Suprapubic skin (tissue), 4 donors: Measurements from ENCODE around the gene KCNJ1. TPM values are rescaled to one million over a fixed set of nuclear protein-coding genes. Genes with fewer than 3 reads are reported as not detected.

Source experiments
- DNase-seq, 2 donors: peaks; one replicate each; pipeline ENCODE4 v3.0.0-alpha.2; 2019; ENCODE audit warnings: low spot score in 2 of 2
- H3K27ac ChIP-seq: fragments of 200-600 bp; sonication (generic); one replicate; pipeline ENCODE4 v1.5.1; 2019
- H3K27me3 ChIP-seq: fragments of 200-600 bp; sonication (generic); one replicate; pipeline ENCODE4 v1.5.1; 2019
- H3K36me3 ChIP-seq: fragments of 200-600 bp; sonication (generic); one replicate; pipeline ENCODE4 v1.5.1; 2019
- H3K4me1 ChIP-seq: fragments of 200-600 bp; sonication (generic); one replicate; pipeline ENCODE4 v1.5.1; 2019
- H3K4me3 ChIP-seq: fragments of 200-600 bp; sonication (generic); one replicate; pipeline ENCODE4 v1.5.1; 2019; ENCODE audit warnings: mild to moderate bottlenecking
- H3K9me3 ChIP-seq: fragments of 200-600 bp; sonication (generic); one replicate; pipeline ENCODE4 v1.5.1; 2019
- EP300 ChIP-seq: sonication (generic); formaldehyde crosslinking; IDR thresholded peaks from one replicate; pipeline ENCODE4 v1.6.1; 2017; ENCODE audit warnings: antibody characterized with exemption
- POLR2A ChIP-seq, 2 donors: fragments of 450-650 bp; IDR thresholded peaks; one replicate each; pipeline ENCODE4 v1.6.1; 2017; ENCODE audit warnings: antibody characterized with exemption in 2 of 2, mild to moderate bottlenecking in 2 of 2, moderate library complexity in 2 of 2
- POLR2AphosphoS5 ChIP-seq, 3 donors: sonication (generic); formaldehyde crosslinking; IDR thresholded peaks; one replicate each; pipeline ENCODE4 v1.6.1; 2017; ENCODE audit warnings: antibody characterized with exemption in 3 of 3
- WGBS: methylation state at CpG from one replicate; pipeline ENCODE4 v1.1.5; 2018; 5-methylcytosine and 5-hydroxymethylcytosine counted together
- total RNA-seq, 4 donors: library from RNA; depleted of rRNA; stranded (reverse); fragments of >200 nt; gene quantifications; one replicate each; pipeline ENCODE4 v1.1.0, GENCODE V29; 2016
- TF ChIP-seq, protein P1 (sequence below), 2 donors: fragments of 200-600 bp in 1 of 2; fragments of 450-650 bp in 1 of 2; sonication (generic) in 1 of 2; IDR thresholded peaks; one replicate each; pipeline ENCODE4 v1.5.1; 2016 to 2019; ENCODE audit warnings: antibody characterized with exemption in 2 of 2, mild to moderate bottlenecking in 1 of 2, moderate library complexity in 1 of 2

KCNJ1 gene
- total RNA-seq, 4 donors from 2014 or later: 0.18 to 3.0 TPM; not detected in 2

DNA sequence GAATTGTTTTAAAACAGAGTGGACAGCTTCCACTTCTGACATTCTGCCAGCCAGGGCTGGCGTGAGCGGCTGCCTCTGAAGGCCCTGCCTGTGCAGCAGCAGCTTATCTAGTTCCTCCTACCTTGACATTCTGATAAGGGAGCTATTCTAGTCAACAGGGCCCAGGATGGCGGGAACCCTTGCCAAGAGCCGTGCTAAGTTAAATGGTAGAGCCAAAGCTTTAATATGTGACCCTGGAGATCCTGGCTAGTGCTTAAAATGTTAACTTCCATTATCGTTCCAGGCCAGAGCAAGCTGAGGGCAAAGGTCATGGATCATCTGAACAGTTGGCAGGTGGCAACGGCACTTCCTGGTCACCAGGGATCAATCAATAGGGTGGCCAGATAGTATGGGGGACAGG is 27.6 kb upstream of the KCNJ1 start:
- Histone ChIP-seq H3K27me3 (peaks cover 3% of the 10 kb centered on the region), H3K36me3 (no peaks in the 10 kb centered on the region), H3K4me1 (peaks cover 37% of the 10 kb centered on the region), H3K27ac (no peak overlapping the region), H3K4me3 (no peak overlapping the region), H3K9me3 (no peaks in the 10 kb centered on the region)
- TF ChIP-seq POLR2AphosphoS5 (IDR thresholded peaks at IDR 0.05) (no peak), POLR2A (IDR thresholded peaks at IDR 0.05) (no peak)
- TF ChIP-seq, protein P1, sequence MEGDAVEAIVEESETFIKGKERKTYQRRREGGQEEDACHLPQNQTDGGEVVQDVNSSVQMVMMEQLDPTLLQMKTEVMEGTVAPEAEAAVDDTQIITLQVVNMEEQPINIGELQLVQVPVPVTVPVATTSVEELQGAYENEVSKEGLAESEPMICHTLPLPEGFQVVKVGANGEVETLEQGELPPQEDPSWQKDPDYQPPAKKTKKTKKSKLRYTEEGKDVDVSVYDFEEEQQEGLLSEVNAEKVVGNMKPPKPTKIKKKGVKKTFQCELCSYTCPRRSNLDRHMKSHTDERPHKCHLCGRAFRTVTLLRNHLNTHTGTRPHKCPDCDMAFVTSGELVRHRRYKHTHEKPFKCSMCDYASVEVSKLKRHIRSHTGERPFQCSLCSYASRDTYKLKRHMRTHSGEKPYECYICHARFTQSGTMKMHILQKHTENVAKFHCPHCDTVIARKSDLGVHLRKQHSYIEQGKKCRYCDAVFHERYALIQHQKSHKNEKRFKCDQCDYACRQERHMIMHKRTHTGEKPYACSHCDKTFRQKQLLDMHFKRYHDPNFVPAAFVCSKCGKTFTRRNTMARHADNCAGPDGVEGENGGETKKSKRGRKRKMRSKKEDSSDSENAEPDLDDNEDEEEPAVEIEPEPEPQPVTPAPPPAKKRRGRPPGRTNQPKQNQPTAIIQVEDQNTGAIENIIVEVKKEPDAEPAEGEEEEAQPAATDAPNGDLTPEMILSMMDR (IDR thresholded peaks at IDR 0.05): no peak
- WGBS: 54% methylated on average over 6 of the region's 6 CpGs
- DNase-seq: no peak

DNA sequence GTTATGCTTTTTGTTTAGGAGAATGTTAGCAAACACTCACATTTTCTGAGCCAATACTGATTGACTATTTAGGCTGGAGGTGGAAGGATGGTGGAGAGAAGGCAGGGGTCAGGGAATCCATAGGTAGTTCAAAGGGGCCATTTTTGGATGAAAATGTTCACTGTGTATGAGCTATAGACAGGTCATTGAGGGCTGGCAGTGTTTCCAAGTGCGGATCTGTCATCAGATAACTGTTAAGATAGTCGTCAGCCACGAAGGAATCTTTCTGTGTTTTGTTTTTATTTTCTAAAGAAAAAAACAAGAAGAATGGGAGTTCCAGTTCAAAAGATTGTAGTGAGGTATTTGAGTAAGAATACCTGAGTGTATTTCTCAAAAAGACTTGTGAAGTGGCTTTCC is 27.2 kb upstream of the KCNJ1 start:
- Histone ChIP-seq H3K9me3 (no peaks in the 10 kb centered on the region), H3K4me1 (peaks cover 38% of the 10 kb centered on the region), H3K36me3 (no peaks in the 10 kb centered on the region), H3K27ac (no peak overlapping the region), H3K27me3 (peaks cover 4% of the 10 kb centered on the region), H3K4me3 (no peak overlapping the region)
- TF ChIP-seq POLR2AphosphoS5 (IDR thresholded peaks at IDR 0.05) (no peak), POLR2A (IDR thresholded peaks at IDR 0.05) (no peak), EP300 (no peak)
- TF ChIP-seq, protein P1 (IDR thresholded peaks at IDR 0.05): no peak
- 74% methylated on average over 3 of the region's 3 CpGs for WGBS
- DNase-seq: no peak

DNA sequence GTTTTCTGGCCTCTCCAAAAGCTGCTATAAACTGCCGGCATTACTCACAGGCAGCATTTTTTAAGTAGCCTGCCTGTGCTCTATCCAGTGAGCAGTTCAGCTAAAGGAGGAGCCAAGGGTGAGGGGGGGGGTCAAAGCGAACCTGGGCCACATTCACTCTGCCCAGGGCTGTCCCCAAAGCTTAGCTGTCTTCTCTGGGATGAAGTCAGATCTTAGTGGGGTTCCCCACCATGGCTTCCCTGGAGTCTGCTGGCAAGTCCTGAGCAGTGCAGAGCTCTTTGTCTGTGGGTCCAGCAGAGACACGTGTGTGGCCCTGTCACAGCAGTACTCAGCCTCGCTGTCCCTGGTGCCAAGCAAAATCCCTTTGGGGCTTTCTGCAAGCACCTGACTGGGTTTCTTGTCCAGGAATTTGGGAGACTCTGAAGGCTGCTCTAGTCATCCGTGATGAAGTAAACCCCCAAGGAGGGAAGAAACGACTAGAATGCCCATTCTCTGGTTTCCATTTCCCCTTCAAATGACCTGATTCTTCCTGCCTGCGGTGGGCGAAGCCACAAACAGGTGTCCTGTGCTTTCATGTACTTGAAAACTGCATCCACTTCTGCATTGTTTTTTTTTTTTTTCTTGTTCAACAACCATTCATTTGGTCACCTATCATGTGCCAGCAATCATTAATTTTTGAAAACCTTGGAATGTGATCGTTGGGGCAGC is 26.6 kb upstream of the KCNJ1 start:
- H3K36me3 ChIP-seq: no peaks in the 10 kb centered on the region
- WGBS: 71% methylated on average over 6 of the region's 9 CpGs
- peaks cover 38% of the 10 kb centered on the region for H3K4me1 ChIP-seq

DNA sequence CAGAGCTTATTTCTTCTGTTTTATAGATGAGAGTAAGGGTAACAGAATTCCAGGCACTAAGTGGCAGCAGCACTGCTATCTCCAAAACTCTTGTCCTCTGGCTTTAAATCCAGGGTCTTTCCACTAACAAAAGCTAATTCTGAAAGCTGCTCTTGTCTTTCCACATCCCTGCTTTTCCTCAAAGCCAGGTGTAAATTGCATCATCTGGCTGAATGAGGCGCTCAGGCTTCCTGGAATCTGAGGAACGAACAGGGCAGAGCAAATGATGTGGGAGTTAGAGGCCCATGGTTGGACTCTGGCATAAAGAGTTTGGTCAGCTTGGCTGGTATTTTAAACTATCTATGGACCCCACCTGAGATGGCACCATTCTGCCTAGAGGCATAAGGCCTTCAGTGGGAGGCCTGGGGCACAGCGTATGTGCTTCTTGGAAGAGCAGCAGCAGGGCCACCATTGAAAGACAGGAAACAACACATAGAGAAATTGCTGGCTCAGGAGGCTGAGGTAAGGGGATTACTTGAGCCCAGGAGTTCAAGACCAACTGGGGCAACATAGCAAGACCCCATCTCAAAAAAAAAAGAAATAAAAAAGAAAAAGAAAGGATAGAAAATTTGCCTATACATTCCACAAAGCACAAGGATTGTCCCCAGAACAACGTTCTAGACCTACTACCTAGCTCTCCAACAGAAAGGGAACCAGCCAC is 25.9 kb upstream of the KCNJ1 start:
- H3K4me1 ChIP-seq: peaks cover 35% of the 10 kb centered on the region
- DNase-seq: no peak
- H3K36me3 ChIP-seq: no peaks in the 10 kb centered on the region
- H3K27me3 ChIP-seq: peaks cover 4% of the 10 kb centered on the region
- 77% methylated on average over 4 of the region's 4 CpGs for WGBS
- H3K4me3 ChIP-seq: no peak overlapping the region
- no peaks in the 10 kb centered on the region for H3K9me3 ChIP-seq
- H3K27ac ChIP-seq: no peak overlapping the region
- no peak for TF ChIP-seq EP300
- TF ChIP-seq POLR2A (IDR thresholded peaks at IDR 0.05): no peak
- TF ChIP-seq POLR2AphosphoS5 (IDR thresholded peaks at IDR 0.05): no peak
- TF ChIP-seq, protein P1 (IDR thresholded peaks at IDR 0.05): no peak

More for the DNA sequence above, 26.6 kb upstream of the KCNJ1 start:
- Histone ChIP-seq H3K9me3 (no peaks in the 10 kb centered on the region), H3K4me3 (no peak overlapping the region), H3K27me3 (peaks cover 4% of the 10 kb centered on the region), H3K27ac (no peak overlapping the region)
- DNase-seq: no peak
- TF ChIP-seq POLR2AphosphoS5 (IDR thresholded peaks at IDR 0.05) (no peak), EP300 (no peak), POLR2A (IDR thresholded peaks at IDR 0.05) (no peak)
- TF ChIP-seq, protein P1 (IDR thresholded peaks at IDR 0.05): no peak

DNA sequence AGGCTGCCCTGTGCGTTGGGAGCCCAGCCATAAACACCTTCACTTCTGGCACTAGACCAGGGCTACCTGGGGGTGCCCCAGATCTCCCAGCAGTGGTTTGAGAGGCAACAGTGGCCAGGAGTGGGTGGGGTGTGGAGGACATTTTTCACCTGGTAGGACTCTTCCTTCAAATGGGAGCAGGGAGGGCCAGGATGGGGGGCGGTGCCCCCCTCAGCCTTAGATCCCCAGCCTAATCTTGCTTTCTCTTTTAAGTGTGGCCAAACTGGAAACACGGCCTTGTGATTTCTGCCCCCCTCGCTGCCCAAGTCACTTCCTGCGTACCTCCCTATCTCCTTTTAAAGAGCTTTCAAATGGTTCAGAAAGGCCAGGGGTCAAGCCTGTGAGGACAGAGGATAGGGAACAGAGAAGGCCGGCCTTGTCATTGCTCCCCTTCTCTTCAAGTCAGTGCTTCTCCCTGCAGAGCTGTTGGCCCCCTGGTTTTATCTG is 24.9 kb upstream of the KCNJ1 start:
- Histone ChIP-seq H3K27ac (peak overlapping the region; percentile 24), H3K36me3 (no peaks in the 10 kb centered on the region), H3K4me1 (peaks cover 43% of the 10 kb centered on the region), H3K4me3 (peak overlapping the region; percentile 66), H3K27me3 (peaks cover 4% of the 10 kb centered on the region), H3K9me3 (no peaks in the 10 kb centered on the region)
- WGBS: 63% methylated on average over 4 of the region's 6 CpGs
- no peak for DNase-seq
- TF ChIP-seq POLR2AphosphoS5 (IDR thresholded peaks at IDR 0.05): no peak
- TF ChIP-seq, protein P1 (IDR thresholded peaks at IDR 0.05): no peak
- TF ChIP-seq POLR2A (IDR thresholded peaks at IDR 0.05): no peak
- no peak for TF ChIP-seq EP300
